Hair follicular keratinocyte (primary cell): ENCODE data around the gene RC3H2. TPM values are rescaled to one million over a fixed set of nuclear protein-coding genes. Genes with fewer than 3 reads are reported as not detected.

Experiments
- total RNA-seq: library from RNA; depleted of rRNA; stranded (reverse); fragments of >200 nt; gene quantifications from 2 replicates; pipeline ENCODE4 v1.2.3, GENCODE V29; 2015

RC3H2 gene
- 26.6 and 29.6 TPM in 2 replicates for total RNA-seq

DNA sequence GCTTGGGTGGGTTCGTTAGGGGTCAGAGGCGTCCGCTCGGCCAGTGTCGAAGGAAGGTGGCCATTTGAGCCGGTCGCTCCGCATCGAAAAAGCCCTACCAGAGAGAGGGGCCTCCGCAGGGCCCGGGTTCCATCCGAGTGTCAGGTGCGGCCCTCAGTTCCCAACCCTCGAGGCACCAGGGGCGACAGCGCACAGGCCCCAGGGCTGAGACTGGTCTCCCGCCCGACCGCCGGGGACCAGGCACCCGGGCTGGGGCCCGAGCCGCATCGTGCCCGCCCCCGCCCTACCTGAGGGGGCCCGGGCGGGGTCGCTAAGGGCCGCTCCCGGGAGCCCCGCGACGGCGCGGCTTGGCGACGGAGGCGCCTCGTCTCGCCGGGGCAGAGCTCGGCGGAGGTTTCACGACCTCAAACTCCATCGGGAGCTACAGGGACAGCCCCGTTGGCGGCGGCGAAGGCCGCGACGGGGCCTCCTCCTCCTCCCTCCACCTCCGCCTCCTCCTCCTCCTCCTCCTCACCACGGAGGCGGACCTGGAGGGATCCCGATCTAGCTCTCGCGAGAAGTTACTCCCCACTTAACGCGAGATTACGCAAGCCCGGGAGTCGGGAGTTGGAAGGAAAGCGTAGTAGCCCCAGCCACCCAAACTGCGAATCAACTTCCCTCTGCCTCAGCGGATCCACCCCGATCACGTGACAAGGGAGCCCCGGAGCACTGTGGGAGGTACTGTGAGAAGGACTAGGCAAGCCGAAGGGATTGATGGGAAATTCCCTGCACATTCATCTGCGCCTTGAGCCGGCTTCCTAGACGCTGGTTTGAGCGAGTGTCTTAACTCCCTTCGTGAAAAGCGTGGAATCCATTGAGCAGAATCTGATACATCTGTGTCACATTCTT lies at the start of gene RC3H2:
Gene RC3H2 (minus strand): TSS at position 537 of the 888 bp plus-strand sequence. CDS start 7,850 bp downstream, outside the sequence.

DNA sequence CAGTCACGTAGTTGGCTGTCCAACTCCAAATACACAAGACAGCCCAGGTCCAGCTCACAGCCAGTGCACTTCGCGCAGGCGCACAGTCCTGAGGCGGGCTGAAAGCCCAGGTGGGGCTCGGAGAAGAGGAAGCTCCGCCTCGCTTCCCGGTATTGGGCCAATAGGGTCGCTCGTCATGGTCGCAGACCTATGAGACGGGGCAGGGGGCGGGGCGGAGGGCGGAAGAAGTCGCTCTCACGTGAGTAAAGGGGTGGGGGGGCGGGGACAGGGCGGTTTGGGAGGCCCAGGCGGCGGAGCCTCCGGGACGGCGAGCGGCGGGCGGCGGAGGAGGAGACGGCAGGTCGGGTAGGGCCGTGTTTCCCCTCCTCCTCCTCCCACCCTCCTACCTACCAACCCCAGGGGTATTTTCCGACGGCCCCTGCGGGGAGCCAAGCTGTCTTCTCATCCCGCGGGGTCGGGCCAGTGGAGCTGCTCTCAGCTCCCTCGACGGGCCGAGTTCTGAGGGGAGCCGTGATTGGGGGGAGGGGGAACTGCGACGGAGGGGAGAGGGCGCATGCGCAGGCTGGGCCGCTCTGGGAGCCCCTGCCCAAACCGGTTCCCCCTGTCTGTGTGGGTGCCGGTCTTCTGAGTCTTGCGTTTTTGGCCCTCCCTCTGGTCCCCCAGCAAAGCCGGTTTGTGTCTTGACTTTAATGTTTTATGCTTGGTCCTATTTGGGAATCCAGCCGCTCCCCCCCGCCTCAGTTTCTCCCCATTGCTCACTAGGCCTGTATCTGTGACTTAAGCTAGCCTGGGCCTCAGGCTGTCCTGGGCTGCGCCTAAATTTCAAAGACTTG lies 35.8 kb upstream of the RC3H2 start, which contains the start of gene RABGAP1:
Gene RABGAP1 (plus strand): TSS at position 272 of the 833 bp plus-strand sequence. CDS start 16,040 bp downstream, outside the sequence.

GRCh38 chr9:122931226-122932121 lies 26.3 kb upstream of the RC3H2 start, which contains the start of gene ZBTB26:
Gene ZBTB26 (minus strand): TSS chr9:122931512. CDS start chr9:122919934, 11,578 bp downstream.

GRCh38 chr9:122912964-122913673 lies 8.0 kb upstream of the RC3H2 start, which contains the start of gene ZBTB6:
Gene ZBTB6 (minus strand): TSS chr9:122913323. CDS start chr9:122912072, 1,251 bp downstream.

DNA sequence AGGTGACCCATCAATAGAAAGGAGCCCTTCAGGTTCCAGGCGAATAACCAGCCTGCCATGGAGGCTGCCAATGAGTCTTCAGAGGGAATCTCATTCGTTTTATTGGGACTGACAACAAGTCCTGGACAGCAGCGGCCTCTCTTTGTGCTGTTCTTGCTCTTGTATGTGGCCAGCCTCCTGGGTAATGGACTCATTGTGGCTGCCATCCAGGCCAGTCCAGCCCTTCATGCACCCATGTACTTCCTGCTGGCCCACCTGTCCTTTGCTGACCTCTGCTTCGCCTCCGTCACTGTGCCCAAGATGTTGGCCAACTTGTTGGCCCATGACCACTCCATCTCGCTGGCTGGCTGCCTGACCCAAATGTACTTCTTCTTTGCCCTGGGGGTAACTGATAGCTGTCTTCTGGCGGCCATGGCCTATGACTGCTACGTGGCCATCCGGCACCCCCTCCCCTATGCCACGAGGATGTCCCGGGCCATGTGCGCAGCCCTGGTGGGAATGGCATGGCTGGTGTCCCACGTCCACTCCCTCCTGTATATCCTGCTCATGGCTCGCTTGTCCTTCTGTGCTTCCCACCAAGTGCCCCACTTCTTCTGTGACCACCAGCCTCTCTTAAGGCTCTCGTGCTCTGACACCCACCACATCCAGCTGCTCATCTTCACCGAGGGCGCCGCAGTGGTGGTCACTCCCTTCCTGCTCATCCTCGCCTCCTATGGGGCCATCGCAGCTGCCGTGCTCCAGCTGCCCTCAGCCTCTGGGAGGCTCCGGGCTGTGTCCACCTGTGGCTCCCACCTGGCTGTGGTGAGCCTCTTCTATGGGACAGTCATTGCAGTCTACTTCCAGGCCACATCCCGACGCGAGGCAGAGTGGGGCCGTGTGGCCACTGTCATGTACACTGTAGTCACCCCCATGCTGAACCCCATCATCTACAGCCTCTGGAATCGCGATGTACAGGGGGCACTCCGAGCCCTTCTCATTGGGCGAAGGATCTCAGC lies 104.8 kb downstream of the RC3H2 start, which contains the start of gene OR1K1:
Gene OR1K1 (plus strand): TSS at position 58 of the 995 bp plus-strand sequence. CDS start 0 bp downstream, at position 58.

Other genes with a start within 250 kb of the RC3H2 start
- gene OR1B1, start 247.7 kb downstream of the RC3H2 start, total RNA-seq = not detected in 2 replicates
- gene OR1L1, start 243.6 kb downstream of the RC3H2 start, total RNA-seq = not detected in 2 replicates
- gene OR1L3, start 230.2 kb downstream of the RC3H2 start, total RNA-seq = not detected in 2 replicates
- not detected in 2 replicates for gene OR1L4, start 181.4 kb downstream of the RC3H2 start, total RNA-seq
- not detected in 2 replicates for gene OR1L6, start 163.1 kb downstream of the RC3H2 start, total RNA-seq
- not detected in 2 replicates for gene OR5C1, start 116.4 kb downstream of the RC3H2 start, total RNA-seq
- not detected in 2 replicates for gene OR1K1, start 105.2 kb downstream of the RC3H2 start, total RNA-seq
- gene PDCL, start 76.8 kb downstream of the RC3H2 start, total RNA-seq = 13.9 and 14.1 TPM in 2 replicates
- 5.7 and 6.5 TPM in 2 replicates for gene ZBTB6, start 8.0 kb upstream of the RC3H2 start, total RNA-seq
- 0.47 and 1.2 TPM in 2 replicates for gene ZBTB26, start 26.2 kb upstream of the RC3H2 start, total RNA-seq
- 8.7 and 10.3 TPM in 2 replicates for gene RABGAP1, start 35.7 kb upstream of the RC3H2 start, total RNA-seq
- gene GPR21, start 128.3 kb upstream of the RC3H2 start, total RNA-seq = 0.08 and 0.47 TPM in 2 replicates